NCI-H2196 treated with DMSO at 0.1 percent for 48 hours (cell line): ENCODE results near the gene SLC3A2.
"Not testable (repeated sequence)": the region's sequence is repeated elsewhere in the genome, so short reads cannot be mapped to it uniquely, and the experiment has no call there.

Experiments
- DNase-seq: peaks from one replicate; lab custom pipeline; 2025; ENCODE audit not compliant: unreplicated experiment; lab: John Stamatoyannopoulos, UW

The SLC3A2 gene

DNA sequence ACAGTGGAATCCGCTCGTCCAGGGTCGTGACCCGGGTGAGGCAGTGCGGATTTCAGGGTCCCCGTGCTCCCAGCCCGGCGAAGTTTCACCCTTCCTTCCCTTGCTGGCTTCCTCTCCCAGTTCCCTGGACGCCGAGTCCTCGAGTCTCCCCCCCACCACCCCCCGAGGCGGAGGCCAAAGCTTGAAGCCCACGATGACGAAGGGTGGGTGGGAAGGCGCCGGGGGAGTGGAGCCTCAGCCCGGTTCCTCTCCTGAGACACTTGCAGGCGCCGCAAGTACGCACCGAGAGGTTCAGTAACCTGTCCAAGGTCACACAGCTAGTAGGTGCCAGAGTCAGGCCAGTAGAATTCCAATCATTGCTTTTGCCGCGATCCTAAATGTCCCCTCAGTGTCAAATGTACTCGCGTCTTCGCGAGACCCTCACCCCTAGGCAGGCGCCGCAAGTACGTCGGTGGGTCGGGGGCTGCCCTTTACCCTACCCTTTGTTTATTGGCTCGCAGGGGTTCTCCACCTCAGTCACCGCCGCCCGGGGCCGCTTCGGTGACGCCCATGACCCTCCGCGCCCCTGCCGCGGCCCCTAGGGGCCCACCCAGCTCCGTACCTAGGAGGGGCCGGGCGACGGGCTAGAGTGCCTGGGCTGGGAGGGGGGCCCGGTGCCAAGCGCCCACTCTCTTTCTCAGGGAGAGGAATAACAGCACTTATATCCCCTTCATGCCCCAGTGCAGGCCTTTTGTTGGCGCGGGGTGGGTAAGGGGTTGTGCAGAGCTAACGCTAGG lies 46.2 kb downstream of the SLC3A2 start:
- DNase-seq = no peak

DNA sequence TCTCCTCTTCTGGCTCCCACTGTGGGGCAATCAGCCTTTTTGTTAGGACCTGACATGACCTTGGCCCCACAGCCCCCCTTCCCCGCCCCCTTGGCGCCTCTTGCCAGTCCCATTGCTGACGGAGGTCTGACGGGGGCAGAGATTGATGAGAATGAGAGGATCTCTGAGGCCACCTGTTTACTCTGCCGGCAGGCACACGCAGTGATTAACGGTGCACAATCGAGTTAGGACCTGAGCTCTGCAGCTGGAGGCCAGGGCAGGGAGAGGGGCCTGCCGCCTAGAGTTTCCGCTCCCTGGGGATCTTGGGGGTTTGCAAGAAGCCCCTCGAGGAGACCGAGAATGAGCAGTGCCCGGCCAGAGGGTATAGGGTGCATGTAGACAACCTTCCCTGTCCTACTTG lies 47.3 kb downstream of the SLC3A2 start:
- DNase-seq = no peak

DNA sequence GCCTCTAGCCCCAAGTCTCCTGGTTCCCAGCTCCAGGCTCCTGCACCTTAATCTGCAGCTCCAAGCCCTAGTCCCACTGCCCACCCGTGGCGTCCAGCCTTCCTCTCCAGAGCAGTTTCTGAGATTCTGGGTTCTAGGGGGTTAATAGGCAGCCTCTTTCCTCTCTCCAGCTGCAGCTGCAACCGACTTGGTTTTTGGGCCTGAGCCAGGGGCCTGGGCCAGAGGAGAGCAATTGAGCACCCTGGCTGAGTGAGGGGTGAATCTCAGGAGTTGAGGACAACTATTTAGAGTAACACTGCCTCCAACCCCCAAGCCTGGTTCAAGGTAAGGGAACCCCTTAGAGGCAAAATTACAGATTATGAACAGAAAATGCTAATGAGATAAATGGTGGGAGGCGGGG lies 49.5 kb downstream of the SLC3A2 start:
- no peak for DNase-seq

GRCh38 chr11:62930666-62931065 lies 50.0 kb downstream of the SLC3A2 start:
- no peak for DNase-seq

GRCh38 chr11:62931499-62932278 lies 51.0 kb downstream of the SLC3A2 start:
- DNase-seq = no peak

GRCh38 chr11:62933285-62933684 lies 52.6 kb downstream of the SLC3A2 start:
- no peak for DNase-seq

- no peak for DNase-seq
These were observed 53.2 kb downstream of the SLC3A2 start for GRCh38 chr11:62933750-62934495.

GRCh38 chr11:62934496-62934785 lies 53.7 kb downstream of the SLC3A2 start:
- DNase-seq = no peak

DNA sequence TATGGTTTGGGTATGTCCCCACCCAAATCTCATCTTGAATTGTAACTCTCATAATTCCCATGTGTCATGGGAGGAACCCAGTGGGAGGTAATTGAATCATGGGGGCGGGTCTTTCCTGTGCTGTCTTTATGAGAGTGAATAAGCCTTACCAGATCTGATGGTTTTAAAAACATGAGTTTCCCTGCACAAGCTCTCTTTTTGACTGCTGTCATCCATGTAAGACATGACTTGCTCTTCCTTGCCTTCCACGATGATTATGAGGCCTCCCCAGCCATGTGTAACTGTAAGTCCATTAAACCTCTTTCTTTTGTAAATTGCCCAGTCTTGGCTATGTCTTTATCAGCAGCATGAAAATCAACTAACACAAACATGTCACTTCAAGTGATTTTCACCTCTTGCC lies 56.8 kb downstream of the SLC3A2 start:
- not testable (repeated sequence) for DNase-seq
